Nephron (organoid): ENCODE measurements around the gene KNSTRN.

Experiments
- H3K27ac Mint-ChIP-seq, 3 experiments: 2 replicates each; pipeline ENCODE4 v1.8.0; 2020; ENCODE audit warnings: mixed read lengths in 3 of 3, mild to moderate bottlenecking in 2 of 3, moderate library complexity in 1 of 3
- H3K27me3 Mint-ChIP-seq: 2 replicates; pipeline ENCODE4 v1.8.0; 2021; ENCODE audit warnings: low read depth, mild to moderate bottlenecking, moderate library complexity, mixed read lengths
- H3K36me3 Mint-ChIP-seq: 2 replicates; pipeline ENCODE4 v1.8.0; 2020; ENCODE audit warnings: low read depth, mixed read lengths
- H3K4me1 Mint-ChIP-seq: 2 replicates; pipeline ENCODE4 v1.8.0; 2020; ENCODE audit warnings: mixed read lengths
- H3K4me3 Mint-ChIP-seq, 3 experiments: 2 replicates each; pipeline ENCODE4 v1.8.0; 2020; ENCODE audit warnings: mild to moderate bottlenecking in 3 of 3, mixed read lengths in 3 of 3, moderate library complexity in 2 of 3
- H3K9me3 Mint-ChIP-seq: 2 replicates; pipeline ENCODE4 v1.8.0; 2020; ENCODE audit warnings: mixed read lengths
- CTCF ChIP-seq, 3 experiments: fragments of 200-600 bp; sonication (generic); IDR thresholded peaks; one replicate each; pipeline ENCODE4 v1.5.0; 2021; ENCODE audit warnings: antibody characterized with exemption in 3 of 3; ENCODE audit not compliant: unreplicated experiment in 3 of 3

KNSTRN gene

GRCh38 chr15:40436116-40436891, 53.8 kb downstream of the KNSTRN start:
- H3K27me3 Mint-ChIP-seq, result peaks cover 62% of the 10 kb centered on the region
- H3K4me1 Mint-ChIP-seq, result peaks cover 32% of the 10 kb centered on the region
- H3K36me3 Mint-ChIP-seq, result no peaks in the 10 kb centered on the region
- no peak for TF ChIP-seq CTCF (IDR thresholded peaks at IDR 0.05; ENCODE audit: unreplicated experiment in 3 of 3)
- no peaks in the 10 kb centered on the region for H3K9me3 Mint-ChIP-seq
- H3K4me3 Mint-ChIP-seq, result peak overlapping the region; percentile 89 to 99 (median 94)
- peak overlapping the region in 1 of 3 experiments; percentile 69 for H3K27ac Mint-ChIP-seq

GRCh38 chr15:40436892-40437751, 54.6 kb downstream of the KNSTRN start:
- peaks cover 32% of the 10 kb centered on the region for H3K4me1 Mint-ChIP-seq
- H3K27me3 Mint-ChIP-seq, result peaks cover 61% of the 10 kb centered on the region
- H3K4me3 Mint-ChIP-seq, result peak overlapping the region; percentile 89 to 99 (median 94)
- no peak for TF ChIP-seq CTCF (IDR thresholded peaks at IDR 0.05; ENCODE audit: unreplicated experiment in 3 of 3)
- H3K27ac Mint-ChIP-seq, result peak overlapping the region in 2 of 3 experiments; percentile 69 to 76
- no peaks in the 10 kb centered on the region for H3K9me3 Mint-ChIP-seq
- H3K36me3 Mint-ChIP-seq, result no peaks in the 10 kb centered on the region

GRCh38 chr15:40437752-40438687, 55.5 kb downstream of the KNSTRN start:
- H3K27me3 Mint-ChIP-seq, result peaks cover 65% of the 10 kb centered on the region
- no peaks in the 10 kb centered on the region for H3K9me3 Mint-ChIP-seq
- H3K4me1 Mint-ChIP-seq, result peaks cover 40% of the 10 kb centered on the region
- H3K4me3 Mint-ChIP-seq, result peak overlapping the region; percentile 89 to 99 (median 94)
- no peak for TF ChIP-seq CTCF (IDR thresholded peaks at IDR 0.05; ENCODE audit: unreplicated experiment in 3 of 3)
- peak overlapping the region in 2 of 3 experiments; percentile 15 to 76 for H3K27ac Mint-ChIP-seq
- no peaks in the 10 kb centered on the region for H3K36me3 Mint-ChIP-seq

DNA sequence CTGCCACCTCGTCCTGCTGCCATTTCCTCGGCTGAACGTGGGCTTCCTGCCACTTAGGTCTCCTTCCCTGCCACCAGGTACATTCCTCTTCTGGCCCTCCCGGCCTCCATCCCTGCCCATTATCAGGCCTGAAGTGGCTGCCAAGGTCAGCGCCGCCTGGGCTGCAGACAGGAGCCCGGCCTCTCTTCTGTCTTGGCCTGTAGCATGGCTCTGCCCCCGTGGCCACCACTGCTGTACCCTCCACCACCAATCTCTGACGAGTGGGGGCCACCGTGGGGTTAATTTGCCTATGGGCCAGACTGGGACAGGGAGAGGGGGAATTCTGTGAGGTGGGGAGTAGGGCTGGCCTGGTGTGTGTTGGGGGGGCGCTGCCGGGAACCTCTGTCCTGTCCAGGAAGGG, 56.2 kb downstream of the KNSTRN start:
- peak overlapping the region in 2 of 3 experiments; percentile 44 to 76 for H3K27ac Mint-ChIP-seq
- peak overlapping the region; percentile 89 to 99 (median 94) for H3K4me3 Mint-ChIP-seq
- H3K27me3 Mint-ChIP-seq, result peaks cover 67% of the 10 kb centered on the region
- no peak for TF ChIP-seq CTCF (IDR thresholded peaks at IDR 0.05; ENCODE audit: unreplicated experiment in 3 of 3)
- no peaks in the 10 kb centered on the region for H3K36me3 Mint-ChIP-seq
- H3K4me1 Mint-ChIP-seq, result peaks cover 46% of the 10 kb centered on the region
- H3K9me3 Mint-ChIP-seq, result no peaks in the 10 kb centered on the region

GRCh38 chr15:40439461-40439959, 57.0 kb downstream of the KNSTRN start:
- Mint-ChIP-seq H3K36me3 (no peaks in the 10 kb centered on the region), H3K4me1 (peaks cover 54% of the 10 kb centered on the region), H3K27ac (peak overlapping the region; percentile 76 to 82 (median 76)), H3K9me3 (no peaks in the 10 kb centered on the region), H3K4me3 (peak overlapping the region; percentile 89 to 99 (median 94)), H3K27me3 (peaks cover 63% of the 10 kb centered on the region)
- no peak for TF ChIP-seq CTCF (IDR thresholded peaks at IDR 0.05; ENCODE audit: unreplicated experiment in 3 of 3)
